GM19025 (cell line): ENCODE results near the gene CELSR3.
A peak's percentile ranks its signal among the peaks of the same experiment; 100 is the strongest.

Experiments used
- ATAC-seq: cut with Tn5 transposase; IDR thresholded peaks from one replicate; pipeline ENCODE4 v1.9.1; 2021; ENCODE audit warnings: mild to moderate bottlenecking, low read depth, moderate library complexity; ENCODE audit not compliant: unreplicated experiment

Gene CELSR3

GRCh38 chr3:48609088-48610005 lies 53.3 kb downstream of the CELSR3 start, which contains the start of gene UQCRC1:
UQCRC1 (minus strand) TSS chr3:48609646; CDS start chr3:48609620, 26 bp downstream.
- peak; percentile 95 for ATAC-seq

GRCh38 chr3:48607519-48607918 lies 55.2 kb downstream of the CELSR3 start:
- ATAC-seq, result no peak

DNA sequence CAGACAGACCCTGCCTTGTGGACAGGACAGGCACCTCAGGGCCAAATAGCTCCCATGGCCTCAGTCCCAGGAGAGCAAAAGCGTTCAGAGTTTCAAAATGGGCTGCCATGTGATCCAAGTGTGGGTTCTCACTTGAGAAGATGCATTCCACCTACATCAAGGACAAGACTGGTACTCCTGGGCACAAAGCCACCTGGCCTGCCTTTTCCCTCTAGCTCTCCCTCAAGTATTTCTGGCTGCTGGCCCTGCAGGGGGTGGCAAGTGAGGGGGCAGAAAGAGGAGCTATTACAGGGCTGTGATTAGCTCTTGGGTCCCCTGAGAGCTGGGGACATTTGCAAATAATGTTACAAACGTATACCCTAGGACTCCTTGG lies 61.1 kb downstream of the CELSR3 start:
- ATAC-seq, result no peak

DNA sequence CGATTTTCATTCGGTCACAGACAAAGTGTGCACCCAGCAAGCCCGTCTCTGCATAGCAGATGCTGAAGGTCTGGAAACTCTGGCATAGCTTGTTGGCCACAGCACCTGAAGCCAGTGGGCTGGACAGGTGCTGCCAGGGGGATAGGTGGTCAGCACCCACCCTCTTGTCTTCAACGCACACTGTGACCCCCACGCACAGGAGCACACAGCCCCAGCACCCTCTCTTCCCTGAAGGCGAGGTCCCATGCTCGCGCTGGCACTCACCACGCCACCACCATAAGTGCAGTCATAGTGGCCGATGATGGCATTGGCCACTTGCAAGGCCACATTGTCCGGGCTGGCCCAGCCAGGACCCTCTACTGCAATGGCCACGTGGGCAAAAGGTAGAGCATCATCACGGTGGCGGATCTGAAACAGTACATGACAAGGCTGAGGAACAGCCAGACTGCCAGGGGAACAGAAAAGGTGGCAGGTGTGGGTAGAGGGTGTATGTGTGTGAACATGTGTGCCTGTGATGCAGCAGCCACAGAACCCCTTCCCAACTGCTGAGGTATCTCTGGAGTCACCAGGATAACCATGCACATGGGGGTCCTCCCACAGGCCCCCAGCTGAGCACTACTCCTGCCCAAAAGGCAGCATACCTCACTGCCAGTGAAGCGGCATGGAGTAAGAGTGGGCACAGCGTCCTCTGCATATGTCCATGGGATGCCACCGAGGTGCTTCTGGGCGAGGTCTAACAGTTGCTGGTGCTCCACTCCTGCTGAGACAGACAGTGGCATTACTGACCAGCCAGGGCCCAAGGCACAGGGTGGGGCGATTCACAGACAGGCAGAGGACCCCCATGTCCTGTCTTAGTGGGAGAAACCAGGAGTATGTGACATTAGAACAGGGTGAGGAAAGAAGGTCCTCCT lies 61.7 kb downstream of the CELSR3 start:
- ATAC-seq, result no peak

GRCh38 chr3:48599509-48600285 lies 63.0 kb downstream of the CELSR3 start:
- no peak for ATAC-seq

GRCh38 chr3:48599077-48599501 lies 63.6 kb downstream of the CELSR3 start:
- ATAC-seq, result no peak

GRCh38 chr3:48598323-48599076 lies 64.2 kb downstream of the CELSR3 start:
- ATAC-seq, result no peak

GRCh38 chr3:48597408-48597800 lies 65.3 kb downstream of the CELSR3 start:
- ATAC-seq, result no peak

DNA sequence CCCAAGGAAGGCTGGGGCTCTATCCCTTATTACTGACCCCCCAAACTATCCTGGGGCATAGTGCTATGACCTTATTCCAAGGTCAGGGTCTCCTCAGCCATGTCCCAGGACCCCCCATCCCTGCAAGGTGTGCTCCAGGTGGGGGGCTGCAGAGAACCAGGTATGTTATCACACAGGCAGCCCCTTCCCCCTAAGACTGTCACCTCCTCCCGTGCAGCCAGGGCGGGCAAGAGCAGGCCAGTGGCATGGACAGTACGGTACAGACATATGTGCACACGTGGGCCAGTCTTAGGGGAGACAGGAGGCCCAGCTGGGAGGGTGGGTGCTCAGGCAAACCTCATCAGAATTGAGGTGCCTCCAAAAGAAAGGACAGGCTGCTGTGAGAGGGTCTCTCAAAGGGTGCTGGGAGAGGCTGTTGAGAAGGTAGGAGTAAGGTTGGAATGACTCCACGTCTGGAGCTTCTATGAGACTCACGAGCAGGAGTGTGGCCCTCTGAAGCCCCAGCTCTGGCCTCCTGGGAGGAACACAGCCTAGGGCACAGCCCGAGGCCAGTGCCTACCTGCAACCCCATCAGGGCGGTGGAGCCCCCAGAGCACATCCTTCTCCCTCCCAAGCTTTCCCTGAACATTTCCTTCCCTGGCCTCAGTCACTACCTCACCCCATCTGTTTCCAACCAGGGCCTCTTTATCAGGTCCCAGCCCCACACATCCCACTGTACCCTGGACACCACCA lies 65.8 kb downstream of the CELSR3 start:
- no peak for ATAC-seq

DNA sequence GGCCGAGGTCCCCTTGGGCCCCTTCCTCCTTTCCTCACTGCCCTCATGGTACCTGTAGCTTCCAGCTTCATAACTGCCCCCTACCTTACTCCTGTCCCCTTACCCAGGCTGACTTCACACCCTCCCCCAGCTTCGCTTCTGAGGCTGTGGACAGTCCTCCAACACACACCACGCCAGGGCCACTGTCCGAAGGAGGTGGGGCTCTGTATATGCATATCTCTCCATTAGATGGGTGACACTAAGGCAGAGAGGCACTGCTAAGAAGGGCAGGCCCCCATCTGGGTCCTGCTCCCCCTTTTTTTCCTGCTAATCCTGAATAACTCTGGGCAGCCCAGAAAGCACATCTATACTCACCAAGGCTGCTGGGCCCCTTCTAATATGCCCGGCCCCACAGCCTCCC lies 66.5 kb downstream of the CELSR3 start:
- no peak for ATAC-seq

GRCh38 chr3:48595526-48596121 lies 67.1 kb downstream of the CELSR3 start:
- no peak for ATAC-seq

DNA sequence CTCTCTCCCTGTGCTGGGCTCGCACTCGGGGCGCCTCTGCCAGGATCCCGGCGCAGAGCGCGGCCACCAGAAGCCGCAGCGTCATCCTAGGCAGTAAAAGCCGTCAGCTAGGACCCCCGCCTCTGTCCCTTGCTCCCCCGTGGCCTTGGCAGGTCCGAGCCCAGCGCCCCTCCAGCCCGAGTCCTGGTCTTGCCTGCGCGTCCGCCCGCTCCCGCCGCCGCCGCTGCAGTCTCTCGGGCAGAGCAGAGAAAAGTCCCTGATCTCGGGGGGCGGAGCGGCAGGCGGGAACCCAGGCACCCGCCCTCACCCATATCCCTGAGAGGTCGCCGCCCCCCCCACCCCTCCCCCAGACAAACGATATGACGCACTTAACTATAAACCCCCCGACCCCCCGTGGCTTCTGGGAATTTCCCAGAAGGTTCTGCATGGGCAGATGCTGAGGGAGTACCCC lies 67.6 kb downstream of the CELSR3 start, which contains the start of gene COL7A1:
Gene COL7A1 (minus strand): TSS at position 255 of the 451 bp plus-strand sequence. CDS start 170 bp downstream, at position 85.
- no peak for ATAC-seq

- no peak for ATAC-seq
Observed at GRCh38 chr3:48594417-48595049, 68.2 kb downstream of the CELSR3 start.

DNA sequence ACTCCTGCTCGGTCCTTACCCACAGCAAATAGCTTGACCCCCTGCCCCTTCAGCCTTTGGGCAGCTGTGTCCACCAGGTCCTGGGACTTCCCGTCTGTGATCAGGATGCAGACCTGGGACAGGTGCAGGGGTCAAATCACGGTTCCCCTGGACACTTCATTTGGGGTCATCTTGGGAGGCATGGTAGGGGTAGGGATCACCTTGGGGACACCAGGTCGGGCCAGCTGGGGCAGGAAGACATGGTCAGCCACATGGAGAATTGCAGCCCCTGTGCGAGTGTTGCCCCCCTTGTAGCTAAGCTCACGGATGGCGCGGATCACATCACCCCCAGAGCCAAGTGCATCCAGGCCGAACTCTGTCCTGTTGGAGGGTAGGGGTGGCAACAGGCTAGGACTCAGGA lies 69.3 kb downstream of the CELSR3 start:
- no peak for ATAC-seq

GRCh38 chr3:48592519-48593087 lies 70.1 kb downstream of the CELSR3 start:
- ATAC-seq, result no peak

- no peak for ATAC-seq
Observed at GRCh38 chr3:48591886-48592518, 70.7 kb downstream of the CELSR3 start.

- ATAC-seq, result no peak
Observed at GRCh38 chr3:48591436-48591835, 71.2 kb downstream of the CELSR3 start.
